Esophagus squamous epithelium (tissue), 4 donors: ENCODE data around the gene NAT9.

Experiments used
- POLR2A ChIP-seq, 4 donors: fragments of 450-650 bp; IDR thresholded peaks; one replicate each; pipeline ENCODE4 v1.6.1; 2017; ENCODE audit warnings: antibody characterized with exemption in 4 of 4, mild to moderate bottlenecking in 4 of 4, moderate library complexity in 3 of 4
- TF ChIP-seq, protein P1 (sequence below), 6 experiments: fragments of 450-650 bp in 4 of 6; fragments of 200-600 bp in 2 of 6; sonication (generic) in 2 of 6; IDR thresholded peaks; one replicate each; pipeline ENCODE4 v1.5.1; 2016 to 2019; ENCODE audit warnings: antibody characterized with exemption in 6 of 6, mild to moderate bottlenecking in 4 of 6, moderate library complexity in 4 of 6

DNA sequence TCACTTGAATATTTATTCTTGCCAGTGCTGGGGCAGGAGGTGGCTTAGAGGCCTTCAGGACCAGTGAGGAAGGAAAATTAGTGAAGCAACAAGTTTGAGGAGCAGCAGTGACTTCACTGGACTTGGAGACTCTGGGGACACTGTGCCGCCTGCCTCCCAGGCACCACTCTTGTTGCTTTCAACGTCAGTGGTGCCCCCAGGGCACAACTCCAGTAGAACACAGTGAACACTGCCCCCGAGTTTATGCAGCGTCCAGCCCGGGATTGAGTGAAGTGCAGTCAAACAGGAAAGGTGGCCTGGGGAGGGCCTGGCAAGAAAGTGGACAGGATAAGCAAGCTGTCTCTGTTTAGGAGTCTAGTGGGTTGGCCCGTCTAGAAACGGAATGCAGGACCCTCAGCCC, 24.4 kb upstream of the NAT9 start:
- TF ChIP-seq POLR2A (IDR thresholded peaks at IDR 0.05), result no peak
- TF ChIP-seq, protein P1, sequence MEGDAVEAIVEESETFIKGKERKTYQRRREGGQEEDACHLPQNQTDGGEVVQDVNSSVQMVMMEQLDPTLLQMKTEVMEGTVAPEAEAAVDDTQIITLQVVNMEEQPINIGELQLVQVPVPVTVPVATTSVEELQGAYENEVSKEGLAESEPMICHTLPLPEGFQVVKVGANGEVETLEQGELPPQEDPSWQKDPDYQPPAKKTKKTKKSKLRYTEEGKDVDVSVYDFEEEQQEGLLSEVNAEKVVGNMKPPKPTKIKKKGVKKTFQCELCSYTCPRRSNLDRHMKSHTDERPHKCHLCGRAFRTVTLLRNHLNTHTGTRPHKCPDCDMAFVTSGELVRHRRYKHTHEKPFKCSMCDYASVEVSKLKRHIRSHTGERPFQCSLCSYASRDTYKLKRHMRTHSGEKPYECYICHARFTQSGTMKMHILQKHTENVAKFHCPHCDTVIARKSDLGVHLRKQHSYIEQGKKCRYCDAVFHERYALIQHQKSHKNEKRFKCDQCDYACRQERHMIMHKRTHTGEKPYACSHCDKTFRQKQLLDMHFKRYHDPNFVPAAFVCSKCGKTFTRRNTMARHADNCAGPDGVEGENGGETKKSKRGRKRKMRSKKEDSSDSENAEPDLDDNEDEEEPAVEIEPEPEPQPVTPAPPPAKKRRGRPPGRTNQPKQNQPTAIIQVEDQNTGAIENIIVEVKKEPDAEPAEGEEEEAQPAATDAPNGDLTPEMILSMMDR (IDR thresholded peaks at IDR 0.05), result no peak
